ENCODE measurements around the gene ADD2.

Gene ADD2

GRCh38 chr2:70702711-70703395 lies 65.1 kb downstream of the ADD2 start:
- DNase-seq (ENCODE audit: low read depth): no peak

GRCh38 chr2:70698847-70699246 lies 69.2 kb downstream of the ADD2 start:
- no peak for DNase-seq (ENCODE audit: low read depth)

- no peak for DNase-seq (ENCODE audit: low read depth)
Measured at GRCh38 chr2:70697603-70698383, 70.2 kb downstream of the ADD2 start.

- DNase-seq (ENCODE audit: low read depth): no peak
Measured at GRCh38 chr2:70696142-70696541, 71.9 kb downstream of the ADD2 start.

GRCh38 chr2:70692256-70692655 lies 75.7 kb downstream of the ADD2 start:
- DNase-seq (ENCODE audit: low read depth): no peak

- DNase-seq (ENCODE audit: low read depth): no peak
Measured at GRCh38 chr2:70691497-70692140, 76.4 kb downstream of the ADD2 start.

GRCh38 chr2:70690846-70691245 lies 77.2 kb downstream of the ADD2 start:
- no peak for DNase-seq (ENCODE audit: low read depth)

- no peak for DNase-seq (ENCODE audit: low read depth)
Measured at GRCh38 chr2:70688427-70688826, 79.6 kb downstream of the ADD2 start.

- no peak for DNase-seq (ENCODE audit: low read depth)
Measured at GRCh38 chr2:70687461-70687795, 80.6 kb downstream of the ADD2 start.

- peak; percentile 26 for DNase-seq (ENCODE audit: low read depth)
Measured at GRCh38 chr2:70686577-70687460, 81.2 kb downstream of the ADD2 start.

GRCh38 chr2:70685771-70686171 lies 82.2 kb downstream of the ADD2 start:
- no peak for DNase-seq (ENCODE audit: low read depth)

GRCh38 chr2:70684846-70685622 lies 83.0 kb downstream of the ADD2 start:
- DNase-seq (ENCODE audit: low read depth): no peak

- no peak for DNase-seq (ENCODE audit: low read depth)
Measured at GRCh38 chr2:70683455-70683854, 84.5 kb downstream of the ADD2 start.

- DNase-seq (ENCODE audit: low read depth): no peak
Measured at GRCh38 chr2:70680735-70681134, 87.3 kb downstream of the ADD2 start.

- no peak for DNase-seq (ENCODE audit: low read depth)
Measured at GRCh38 chr2:70679259-70679658, 88.7 kb downstream of the ADD2 start.

- no peak for DNase-seq (ENCODE audit: low read depth)
Measured at GRCh38 chr2:70678576-70679143, 89.3 kb downstream of the ADD2 start.

- no peak for DNase-seq (ENCODE audit: low read depth)
Measured at GRCh38 chr2:70676301-70677035, 91.5 kb downstream of the ADD2 start.

GRCh38 chr2:70675862-70676261 lies 92.1 kb downstream of the ADD2 start:
- no peak for DNase-seq (ENCODE audit: low read depth)

GRCh38 chr2:70674636-70675430 lies 93.2 kb downstream of the ADD2 start:
- DNase-seq (ENCODE audit: low read depth): no peak

Data from non-pigmented ciliary epithelial cell (primary cell).